Measurements from ENCODE around the gene RNF2. TPM values are rescaled to one million over a fixed set of nuclear protein-coding genes. Genes with fewer than 3 reads are reported as not detected.

Gene RNF2
- total RNA-seq, 1 experiment from 2014 or later = 39.1 TPM

GRCh38 chr1:185069202-185069772 is 23.9 kb downstream of the RNF2 start:
- intact Hi-C loops (cut with micrococcal nuclease) = no loop called here
- POLR2A ChIA-PET = no interaction called here
- Histone ChIP-seq H3K79me2 (ENCODE audit: insufficient read depth, low read length) (peaks cover 93% of the 10 kb centered on the region), H3K9me3 (ENCODE audit: control insufficient read depth in 1 of 2, insufficient read depth in 1 of 2, low read depth in 1 of 2, low read length in 2 of 2) (no peaks in the 10 kb centered on the region), H3K4me1 (ENCODE audit: control insufficient read depth in 1 of 2, insufficient read depth in 2 of 2, low read length in 2 of 2) (peaks cover 0 to 4% of the 10 kb centered on the region in 2 experiments; a peak in 1 of 4 replicates), H3K27me3 (ENCODE audit: insufficient read depth, low read length) (no peaks in the 10 kb centered on the region), H3K9ac (ENCODE audit: low read length) (no peak overlapping the region), H3K4me2 (ENCODE audit: low read length) (no peak overlapping the region), H3K36me3 (ENCODE audit: control insufficient read depth in 1 of 2, insufficient read depth in 2 of 2, low read length in 2 of 2) (no peaks in the 10 kb centered on the region), H4K20me1 (ENCODE audit: insufficient read depth) (no peaks in the 10 kb centered on the region), H3K9me2 (ENCODE audit: insufficient read depth) (no peaks in the 10 kb centered on the region), H3K4me3 (replicated peaks in 1 of 2; ENCODE audit: low read depth in 1 of 2, low read length in 2 of 2) (no peak overlapping the region), H2AFZ (ENCODE audit: low read depth, low read length, poor library complexity, severe bottlenecking) (no peak overlapping the region), H3K27ac (ENCODE audit: low read depth, low read length) (no peak overlapping the region)
- ATAC-seq (no peak), DNase-seq (ENCODE audit: low read depth, low spot score) (no peak)
- CTCF ChIA-PET = no interaction called here
- no TSS peak for BruUV-seq (replicated peaks)
- TF ChIP-seq SIN3A (IDR thresholded peaks at IDR 0.05; ENCODE audit: low read depth) (no peak), SP1 (IDR thresholded peaks at IDR 0.05; ENCODE audit: low read depth) (no peak)
- RAD21 ChIA-PET (ENCODE audit: low non-redundant PET in 1 of 2, low total read pairs in 2 of 2, uncharacterized antibody in 2 of 2, unreplicated experiment in 2 of 2) = no interaction called here

- CTCF ChIA-PET = no interaction called here
- peaks cover 0 to 4% of the 10 kb centered on the region in 2 experiments; a peak in 1 of 4 replicates for H3K4me1 ChIP-seq (ENCODE audit: control insufficient read depth in 1 of 2, insufficient read depth in 2 of 2, low read length in 2 of 2)
- no peak overlapping the region for H3K9ac ChIP-seq (ENCODE audit: low read length)
- POLR2A ChIA-PET = no interaction called here
- peaks cover 93% of the 10 kb centered on the region for H3K79me2 ChIP-seq (ENCODE audit: insufficient read depth, low read length)
- DNase-seq (ENCODE audit: low read depth, low spot score) (no peak), ATAC-seq (no peak)
- no peaks in the 10 kb centered on the region for H3K27me3 ChIP-seq (ENCODE audit: insufficient read depth, low read length)
- no peak overlapping the region for H3K4me3 ChIP-seq (replicated peaks in 1 of 2; ENCODE audit: low read depth in 1 of 2, low read length in 2 of 2)
- RAD21 ChIA-PET (ENCODE audit: low non-redundant PET in 1 of 2, low total read pairs in 2 of 2, uncharacterized antibody in 2 of 2, unreplicated experiment in 2 of 2) = no interaction called here
- intact Hi-C loops (cut with micrococcal nuclease) = no loop called here
- no peak overlapping the region for H2AFZ ChIP-seq (ENCODE audit: low read depth, low read length, poor library complexity, severe bottlenecking)
- H3K4me2 ChIP-seq (ENCODE audit: low read length) = no peak overlapping the region
- no peaks in the 10 kb centered on the region for H3K9me3 ChIP-seq (ENCODE audit: control insufficient read depth in 1 of 2, insufficient read depth in 1 of 2, low read depth in 1 of 2, low read length in 2 of 2)
- no peaks in the 10 kb centered on the region for H3K9me2 ChIP-seq (ENCODE audit: insufficient read depth)
- H3K36me3 ChIP-seq (ENCODE audit: control insufficient read depth in 1 of 2, insufficient read depth in 2 of 2, low read length in 2 of 2) = no peaks in the 10 kb centered on the region
- no TSS peak for BruUV-seq (replicated peaks)
- H3K27ac ChIP-seq (ENCODE audit: low read depth, low read length) = no peak overlapping the region
- no peaks in the 10 kb centered on the region for H4K20me1 ChIP-seq (ENCODE audit: insufficient read depth)
- TF ChIP-seq ELF1 (IDR thresholded peaks at IDR 0.05; ENCODE audit: borderline replicate concordance, low read depth) (no peak), ZFX (IDR thresholded peaks at IDR 0.05) (no peak), CTCF (IDR thresholded peaks at IDR 0.05 in 2 of 3, conservative IDR thresholded peaks at IDR 0.05 in 1 of 3; ENCODE audit: borderline replicate concordance in 1 of 3, insufficient read depth in 1 of 3, low read depth in 2 of 3, low read length in 2 of 3) (no peak), EZH2 (IDR thresholded peaks at IDR 0.05) (no peak), CEBPB (IDR thresholded peaks at IDR 0.05; ENCODE audit: low read depth) (no peak), EGR1 (IDR thresholded peaks at IDR 0.05; ENCODE audit: low read depth) (no peak), JUND (IDR thresholded peaks at IDR 0.05) (no peak), FOSL1 (IDR thresholded peaks at IDR 0.05; ENCODE audit: low read depth) (no peak), POLR2A (IDR thresholded peaks at IDR 0.05; ENCODE audit: borderline replicate concordance, extremely low read depth, insufficient read depth, insufficient read length) (no peak), REST (IDR thresholded peaks at IDR 0.05; ENCODE audit: low read depth) (no peak), SP1 (IDR thresholded peaks at IDR 0.05; ENCODE audit: low read depth) (no peak), ZBTB33 (IDR thresholded peaks at IDR 0.05; ENCODE audit: extremely low read depth, insufficient replicate concordance, low read length) (no peak), EZH2phosphoT487 (IDR thresholded peaks at IDR 0.05; ENCODE audit: borderline replicate concordance) (no peak)
Measured at GRCh38 chr1:185070051-185070450, 24.7 kb downstream of the RNF2 start.

All from HCT116 (cell line).